B cell (primary cell): ENCODE results near the gene CD209.

Source experiments
- EZH2 ChIP-seq: IDR thresholded peaks from 2 replicates; pipeline ENCODE4 v1.6.1; 2012; ENCODE audit warnings: borderline replicate concordance, low read depth, mild to moderate bottlenecking, moderate library complexity, low read length; ENCODE audit not compliant: insufficient read depth, poor library complexity, severe bottlenecking
- TF ChIP-seq, protein P1 (sequence below): fragments of 200-600 bp; IDR thresholded peaks from one replicate; pipeline ENCODE4 v1.8.0; 2022; ENCODE audit warnings: antibody characterized with exemption, mild to moderate bottlenecking

DNA sequence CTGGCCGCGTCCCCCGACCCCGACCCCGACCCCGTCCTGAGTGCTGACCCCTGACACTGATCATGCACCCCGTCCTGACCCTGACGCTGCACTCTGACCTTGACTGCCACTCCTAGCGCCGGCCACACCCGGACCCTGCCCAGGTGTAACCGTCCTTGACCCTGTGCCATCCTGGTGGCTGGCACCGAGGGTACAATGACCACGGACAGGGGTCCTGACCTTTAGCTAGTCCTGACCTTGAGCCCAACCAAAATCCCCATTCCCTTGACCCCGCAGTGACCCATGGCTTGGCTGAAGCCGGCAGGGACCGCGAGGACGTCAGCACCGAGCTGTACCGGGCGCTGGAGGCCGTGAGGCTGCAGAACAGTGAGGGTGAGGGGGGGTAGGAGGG is 41.6 kb upstream of the CD209 start:
- TF ChIP-seq, protein P1, sequence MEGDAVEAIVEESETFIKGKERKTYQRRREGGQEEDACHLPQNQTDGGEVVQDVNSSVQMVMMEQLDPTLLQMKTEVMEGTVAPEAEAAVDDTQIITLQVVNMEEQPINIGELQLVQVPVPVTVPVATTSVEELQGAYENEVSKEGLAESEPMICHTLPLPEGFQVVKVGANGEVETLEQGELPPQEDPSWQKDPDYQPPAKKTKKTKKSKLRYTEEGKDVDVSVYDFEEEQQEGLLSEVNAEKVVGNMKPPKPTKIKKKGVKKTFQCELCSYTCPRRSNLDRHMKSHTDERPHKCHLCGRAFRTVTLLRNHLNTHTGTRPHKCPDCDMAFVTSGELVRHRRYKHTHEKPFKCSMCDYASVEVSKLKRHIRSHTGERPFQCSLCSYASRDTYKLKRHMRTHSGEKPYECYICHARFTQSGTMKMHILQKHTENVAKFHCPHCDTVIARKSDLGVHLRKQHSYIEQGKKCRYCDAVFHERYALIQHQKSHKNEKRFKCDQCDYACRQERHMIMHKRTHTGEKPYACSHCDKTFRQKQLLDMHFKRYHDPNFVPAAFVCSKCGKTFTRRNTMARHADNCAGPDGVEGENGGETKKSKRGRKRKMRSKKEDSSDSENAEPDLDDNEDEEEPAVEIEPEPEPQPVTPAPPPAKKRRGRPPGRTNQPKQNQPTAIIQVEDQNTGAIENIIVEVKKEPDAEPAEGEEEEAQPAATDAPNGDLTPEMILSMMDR, result no peak
- no peak for TF ChIP-seq EZH2
